Psoas muscle (tissue), 8 donors: ENCODE data around the gene PRSS27. TPM values are rescaled to one million over a fixed set of nuclear protein-coding genes. Genes with fewer than 3 reads are reported as not detected.
"Not testable (repeated sequence)": the region's sequence is repeated elsewhere in the genome, so short reads cannot be mapped to it uniquely, and the experiment has no call there.

Experiments used
- ATAC-seq, 4 donors: fragments of 200-7000 bp; cut with Tn5 transposase; one replicate each; pipeline ENCODE4 v1.9.1; 2020; ENCODE audit warnings: moderate library complexity in 3 of 4, mild to moderate bottlenecking in 2 of 4
- DNase-seq, 2 donors: peaks; one replicate each; pipeline ENCODE4 v3.0.0-alpha.2; 2020
- H3K27ac ChIP-seq: fragments of 200-600 bp; one replicate; pipeline ENCODE4 v1.8.0; 2022
- H3K27me3 ChIP-seq, 3 donors: fragments of 200-600 bp in 1 of 3; one replicate each; pipeline versions ENCODE4 v1.6.1 to v1.8.0; 2013 to 2022; ENCODE audit warnings: low read length in 2 of 3, mild to moderate bottlenecking in 2 of 3, moderate library complexity in 1 of 3; ENCODE audit not compliant: insufficient read depth in 3 of 3
- H3K36me3 ChIP-seq, 2 donors: fragments of 200-600 bp in 1 of 2; one replicate each; pipeline versions ENCODE4 v1.6.1 to v1.8.0; 2013 to 2022; ENCODE audit warnings: low read depth in 1 of 2, mild to moderate bottlenecking in 1 of 2, moderate library complexity in 1 of 2; ENCODE audit not compliant: insufficient read depth in 1 of 2
- H3K4me1 ChIP-seq: fragments of 200-600 bp; one replicate; pipeline ENCODE4 v1.8.0; 2022
- H3K4me3 ChIP-seq: fragments of 200-600 bp; one replicate; pipeline ENCODE4 v1.8.0; 2022; ENCODE audit warnings: mild to moderate bottlenecking
- H3K9me3 ChIP-seq: fragments of 200-600 bp; one replicate; pipeline ENCODE4 v1.8.0; 2022
- CTCF ChIP-seq: fragments of 200-600 bp; IDR thresholded peaks from one replicate; pipeline ENCODE4 v1.8.0; 2022; ENCODE audit warnings: antibody characterized with exemption
- WGBS, 3 donors: extraction: QIAGEN DNeasy Blood & Tissue Kit; methylation state at CpG; one replicate each; pipeline versions ENCODE4 v1.1.6 to v1.1.7; 2013; 5-methylcytosine and 5-hydroxymethylcytosine counted together
- intact Hi-C, 2 donors: fragments of 100-400 bp; cut with DNase I; formaldehyde crosslinking; loops; one replicate each; pipeline versions ENCODE4 v1.11.0 to v1.14.2; 2022
- polyA plus RNA-seq, 3 donors: library from polyadenylated mRNA; stranded (reverse); fragments of 200-250 nt; gene quantifications; one replicate each; pipeline ENCODE4 v1.2.3, GENCODE V29; 2013
- total RNA-seq, 4 donors: library from RNA; stranded (reverse); fragmentation: NEBNext Ultra II Directional in 2 of 4; extraction: Animal tissue kit (Norgen Biotek cat#: 25700) in 2 of 4; gene quantifications; one replicate each; pipeline versions ENCODE4 v1.2.1 to v1.2.4, GENCODE V29; 2021 to 2023
- donor health status: healthy with polysubstance abuse.
- donor health status: DM: no; HTN: no; CAD: no; lungs with moderate emphysema.
- donor health status: Bipolar disorder and iron deficiency.
- donor health status: healthy.
- donor health status: DM: yes; HTN: yes; CAD: no.
- donor health status: DM: no; HTN: no; CAD: no.
- donor health status: DM: no; HTN: no; CAD: no.
- donor health status: DM: yes; HTN: yes; CAD: no.

Gene PRSS27
- total and polyA plus RNA-seq, 7 donors, result 0.07 to 0.34 (median 0.20) TPM; not detected in 2

DNA sequence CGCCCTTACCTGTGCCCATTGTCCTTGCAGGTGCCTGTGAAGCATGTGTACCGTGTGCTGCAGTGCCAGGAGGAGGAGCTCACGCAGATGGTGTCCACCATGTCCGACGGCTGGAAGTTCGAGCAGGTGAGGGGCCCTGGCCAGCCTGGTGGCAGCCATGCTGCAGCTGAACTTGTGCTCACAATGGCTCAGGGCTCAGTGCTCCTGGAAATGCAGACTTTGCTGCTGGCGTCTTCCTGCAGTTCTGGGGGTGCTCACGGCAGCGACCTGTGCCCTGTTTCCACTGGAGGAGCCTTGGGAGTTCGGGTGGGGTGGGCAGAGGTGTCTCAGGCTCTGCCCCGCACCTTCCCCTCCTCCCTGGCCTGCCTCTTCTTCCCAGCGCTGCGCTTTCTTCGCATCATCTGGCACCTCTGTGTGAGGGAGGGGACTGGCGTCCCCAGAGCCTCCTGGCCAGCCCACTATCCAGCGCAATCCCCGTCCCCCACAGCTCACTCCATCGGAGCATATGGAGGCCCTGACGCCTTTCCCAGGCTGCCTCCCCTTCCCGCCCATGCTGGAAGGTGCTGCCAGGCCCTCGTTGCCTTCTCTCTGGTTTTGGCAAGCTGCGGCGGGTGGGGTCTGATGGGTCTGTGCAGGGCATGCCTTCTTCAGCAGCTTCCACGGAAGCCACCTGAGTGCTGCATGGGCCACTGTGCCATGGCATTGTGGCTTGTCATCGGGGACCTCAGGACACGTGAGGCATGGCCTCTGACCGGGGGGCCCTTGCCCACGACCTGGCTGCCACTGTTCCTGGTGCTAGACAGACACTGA lies 20.0 kb downstream of the PRSS27 start:
- H3K27ac ChIP-seq, result peak overlapping the region; percentile 48
- intact Hi-C loops, result no loop called here
- no peaks in the 10 kb centered on the region for H3K27me3 ChIP-seq
- 79 to 83% (median 82%) methylated on average over 27 to 28 of the region's 28 CpGs for WGBS, 3 donors
- DNase-seq (peak in 1 of 2 donors; percentile 51), ATAC-seq (no peak)
- H3K9me3 ChIP-seq, result no peaks in the 10 kb centered on the region
- TF ChIP-seq CTCF, result no peak
- H3K4me1 ChIP-seq, result peaks cover 26% of the 10 kb centered on the region
- H3K36me3 ChIP-seq, result peaks cover 10 to 56% of the 10 kb centered on the region in 2 donors
- no peak overlapping the region for H3K4me3 ChIP-seq

DNA sequence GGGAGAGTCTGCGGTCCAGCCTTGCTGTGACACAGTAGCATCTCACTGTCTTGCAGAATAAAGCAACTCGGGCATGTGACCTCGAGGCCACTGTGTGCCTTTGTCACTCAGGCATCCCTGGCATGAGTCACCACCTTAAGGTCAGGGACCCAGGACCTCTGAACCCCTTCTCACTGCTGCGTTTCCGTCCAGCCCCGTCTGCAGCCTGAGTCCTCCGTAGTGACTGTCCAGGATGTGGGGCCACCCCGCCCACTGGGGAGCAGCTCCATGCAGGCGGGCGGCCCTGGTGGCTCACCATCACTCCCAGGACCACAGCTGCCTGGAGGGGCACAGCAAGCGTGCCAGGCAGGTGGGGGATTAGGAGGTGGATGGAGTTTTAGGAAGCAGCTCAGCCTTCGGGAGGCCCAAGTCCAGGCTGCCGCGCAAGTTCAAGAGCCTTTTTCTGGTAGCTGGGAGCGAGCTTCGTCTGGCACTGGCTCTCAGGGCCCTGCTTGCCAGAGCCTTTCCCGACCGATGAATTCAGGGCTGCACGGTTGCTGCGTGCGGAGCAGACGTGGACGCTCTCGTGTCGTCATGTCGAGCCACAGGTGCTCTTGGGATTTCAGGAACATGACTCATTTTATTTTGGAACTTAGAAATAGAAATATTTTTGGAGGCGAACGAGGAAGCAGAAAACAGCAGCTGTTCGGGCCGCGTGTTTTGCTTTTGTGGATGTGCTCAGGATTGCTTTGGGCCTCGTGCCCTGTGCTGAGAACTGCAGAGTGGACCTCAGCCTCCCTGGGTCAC lies 20.9 kb downstream of the PRSS27 start:
- peaks cover 19% of the 10 kb centered on the region for H3K4me1 ChIP-seq
- peaks cover 10 to 53% of the 10 kb centered on the region in 2 donors for H3K36me3 ChIP-seq
- intact Hi-C loops, result no loop called here
- no peaks in the 10 kb centered on the region for H3K9me3 ChIP-seq
- H3K27me3 ChIP-seq, result no peaks in the 10 kb centered on the region
- DNase-seq (peak in 1 of 2 donors; percentile 74), ATAC-seq (no peak)
- no peak for TF ChIP-seq CTCF
- WGBS, 3 donors, result 53 to 72% (median 59%) methylated on average over 32 of the region's 32 CpGs
- no peak overlapping the region for H3K4me3 ChIP-seq
- peak overlapping the region; percentile 48 for H3K27ac ChIP-seq

- no peak overlapping the region for H3K4me3 ChIP-seq
- H3K36me3 ChIP-seq, result peaks cover 10 to 53% of the 10 kb centered on the region in 2 donors
- TF ChIP-seq CTCF, result no peak
- intact Hi-C loops, result no loop called here
- WGBS, 3 donors, result 86 to 92% (median 89%) methylated on average over 20 to 28 of the region's 28 CpGs
- no peak overlapping the region for H3K27ac ChIP-seq
- no peaks in the 10 kb centered on the region for H3K27me3 ChIP-seq
- ATAC-seq (no peak), DNase-seq (peak in 1 of 2 donors; percentile 41)
- no peaks in the 10 kb centered on the region for H3K9me3 ChIP-seq
- peaks cover 16% of the 10 kb centered on the region for H3K4me1 ChIP-seq
Measured at GRCh38 chr16:2698103-2698870, 21.7 kb downstream of the PRSS27 start.

GRCh38 chr16:2697401-2697948 lies 22.5 kb downstream of the PRSS27 start:
- WGBS, 3 donors, result 93 to 96% (median 94%) methylated on average over 17 of the region's 17 CpGs
- Histone ChIP-seq H3K4me3 (no peak overlapping the region), H3K27ac (no peak overlapping the region), H3K36me3 (peaks cover 6 to 50% of the 10 kb centered on the region in 2 donors), H3K4me1 (peaks cover 17% of the 10 kb centered on the region), H3K27me3 (no peaks in the 10 kb centered on the region), H3K9me3 (no peaks in the 10 kb centered on the region)
- DNase-seq (peak in 1 of 2 donors; percentile 36), ATAC-seq (no peak)
- intact Hi-C loops, result no loop called here
- no peak for TF ChIP-seq CTCF

- 87 to 93% (median 92%) methylated on average over 27 to 32 of the region's 37 CpGs for WGBS, 3 donors
- DNase-seq, result peak in 1 of 2 donors; percentile 12
- ATAC-seq, H3K27ac ChIP-seq, intact Hi-C loops, H3K9me3 ChIP-seq, H3K27me3 ChIP-seq, H3K4me3 ChIP-seq: not testable (repeated sequence)
- peaks cover 4 to 44% of the 10 kb centered on the region in 2 donors for H3K36me3 ChIP-seq
- H3K4me1 ChIP-seq, result peaks cover 19% of the 10 kb centered on the region
Measured at GRCh38 chr16:2696601-2697250, 23.3 kb downstream of the PRSS27 start.
